Activated naive CD8-positive, alpha-beta T cell treated with anti-CD3 and anti-CD28 coated beads for 36 hours (primary cell): ENCODE measurements around the gene AUTS2. TPM values are rescaled to one million over a fixed set of nuclear protein-coding genes. Genes with fewer than 3 reads are reported as not detected.

ENCODE experiments used
- DNase-seq: peaks from one replicate; pipeline ENCODE4 v3.0.0; 2021
- H3K27ac Mint-ChIP-seq: one replicate; pipeline ENCODE4 v1.8.0; 2022; ENCODE audit warnings: mild to moderate bottlenecking, moderate library complexity, mixed read lengths
- H3K27me3 Mint-ChIP-seq: one replicate; pipeline ENCODE4 v1.8.0; 2022; ENCODE audit warnings: mild to moderate bottlenecking, mixed read lengths
- H3K36me3 Mint-ChIP-seq: one replicate; pipeline ENCODE4 v1.8.0; 2021; ENCODE audit warnings: mild to moderate bottlenecking, mixed read lengths
- H3K4me1 Mint-ChIP-seq: one replicate; pipeline ENCODE4 v1.8.0; 2021; ENCODE audit warnings: mixed read lengths
- H3K4me3 Mint-ChIP-seq: one replicate; pipeline ENCODE4 v1.8.0; 2022; ENCODE audit warnings: mild to moderate bottlenecking, moderate library complexity, mixed read lengths
- H3K9me3 Mint-ChIP-seq: one replicate; pipeline ENCODE4 v1.8.0; 2022; ENCODE audit warnings: mixed read lengths
- total RNA-seq, 2 experiments: library from RNA; stranded (reverse); gene quantifications; one replicate each; pipeline ENCODE4 v1.2.3, GENCODE V29; 2021

AUTS2 gene
- total RNA-seq, 2 experiments from 2014 or later: 0.58 to 0.78 TPM

GRCh38 chr7:70480927-70481569, 882.8 kb downstream of the AUTS2 start:
- Mint-ChIP-seq H3K27me3 (no peaks in the 10 kb centered on the region), H3K27ac (no peak overlapping the region), H3K9me3 (peaks cover 6% of the 10 kb centered on the region), H3K36me3 (no peaks in the 10 kb centered on the region), H3K4me3 (no peak overlapping the region), H3K4me1 (no peaks in the 10 kb centered on the region)
- DNase-seq: no peak

- no peaks in the 10 kb centered on the region for H3K36me3 Mint-ChIP-seq
- no peaks in the 10 kb centered on the region for H3K27me3 Mint-ChIP-seq
- H3K4me3 Mint-ChIP-seq: no peak overlapping the region
- peaks cover 6% of the 10 kb centered on the region for H3K9me3 Mint-ChIP-seq
- no peaks in the 10 kb centered on the region for H3K4me1 Mint-ChIP-seq
- DNase-seq: no peak
- H3K27ac Mint-ChIP-seq: no peak overlapping the region
Measured at GRCh38 chr7:70481570-70482123, 883.4 kb downstream of the AUTS2 start.

- Mint-ChIP-seq H3K36me3 (no peaks in the 10 kb centered on the region), H3K9me3 (peaks cover 6% of the 10 kb centered on the region), H3K4me1 (no peaks in the 10 kb centered on the region), H3K4me3 (no peak overlapping the region), H3K27me3 (no peaks in the 10 kb centered on the region), H3K27ac (no peak overlapping the region)
- DNase-seq: no peak
Measured at GRCh38 chr7:70484255-70484654, 886.0 kb downstream of the AUTS2 start.

- no peak for DNase-seq
- H3K27me3 Mint-ChIP-seq: no peaks in the 10 kb centered on the region
- no peaks in the 10 kb centered on the region for H3K36me3 Mint-ChIP-seq
- H3K9me3 Mint-ChIP-seq: peaks cover 6% of the 10 kb centered on the region
- H3K4me3 Mint-ChIP-seq: no peak overlapping the region
- H3K27ac Mint-ChIP-seq: no peak overlapping the region
- no peaks in the 10 kb centered on the region for H3K4me1 Mint-ChIP-seq
Measured at GRCh38 chr7:70486977-70487376, 888.7 kb downstream of the AUTS2 start.

GRCh38 chr7:70487428-70487827, 889.2 kb downstream of the AUTS2 start:
- Mint-ChIP-seq H3K9me3 (peaks cover 6% of the 10 kb centered on the region), H3K4me1 (no peaks in the 10 kb centered on the region), H3K36me3 (no peaks in the 10 kb centered on the region), H3K27ac (no peak overlapping the region), H3K4me3 (no peak overlapping the region), H3K27me3 (no peaks in the 10 kb centered on the region)
- no peak for DNase-seq

GRCh38 chr7:70487886-70488285, 889.6 kb downstream of the AUTS2 start:
- DNase-seq: no peak
- Mint-ChIP-seq H3K4me3 (no peak overlapping the region), H3K27ac (no peak overlapping the region), H3K27me3 (no peaks in the 10 kb centered on the region), H3K36me3 (no peaks in the 10 kb centered on the region), H3K9me3 (peaks cover 6% of the 10 kb centered on the region), H3K4me1 (no peaks in the 10 kb centered on the region)

GRCh38 chr7:70489813-70490212, 891.5 kb downstream of the AUTS2 start:
- Mint-ChIP-seq H3K4me3 (no peak overlapping the region), H3K36me3 (no peaks in the 10 kb centered on the region), H3K27me3 (no peaks in the 10 kb centered on the region), H3K9me3 (peaks cover 2% of the 10 kb centered on the region), H3K27ac (no peak overlapping the region), H3K4me1 (no peaks in the 10 kb centered on the region)
- no peak for DNase-seq

GRCh38 chr7:70492625-70493024, 894.4 kb downstream of the AUTS2 start:
- Mint-ChIP-seq H3K4me1 (no peaks in the 10 kb centered on the region), H3K36me3 (no peaks in the 10 kb centered on the region), H3K4me3 (no peak overlapping the region), H3K27me3 (no peaks in the 10 kb centered on the region), H3K27ac (no peak overlapping the region), H3K9me3 (no peaks in the 10 kb centered on the region)
- no peak for DNase-seq

- H3K27me3 Mint-ChIP-seq: no peaks in the 10 kb centered on the region
- no peaks in the 10 kb centered on the region for H3K36me3 Mint-ChIP-seq
- H3K9me3 Mint-ChIP-seq: no peaks in the 10 kb centered on the region
- no peak overlapping the region for H3K4me3 Mint-ChIP-seq
- no peak overlapping the region for H3K27ac Mint-ChIP-seq
- no peak for DNase-seq
- no peaks in the 10 kb centered on the region for H3K4me1 Mint-ChIP-seq
Measured at GRCh38 chr7:70494225-70495032, 896.2 kb downstream of the AUTS2 start.

GRCh38 chr7:70495033-70495376, 896.7 kb downstream of the AUTS2 start:
- Mint-ChIP-seq H3K4me1 (no peaks in the 10 kb centered on the region), H3K36me3 (no peaks in the 10 kb centered on the region), H3K9me3 (no peaks in the 10 kb centered on the region), H3K27me3 (no peaks in the 10 kb centered on the region), H3K4me3 (no peak overlapping the region), H3K27ac (no peak overlapping the region)
- no peak for DNase-seq

GRCh38 chr7:70497793-70498192, 899.5 kb downstream of the AUTS2 start:
- no peak for DNase-seq
- Mint-ChIP-seq H3K27ac (no peak overlapping the region), H3K9me3 (no peaks in the 10 kb centered on the region), H3K27me3 (no peaks in the 10 kb centered on the region), H3K4me1 (no peaks in the 10 kb centered on the region), H3K36me3 (no peaks in the 10 kb centered on the region), H3K4me3 (no peak overlapping the region)

GRCh38 chr7:70498232-70498992, 900.1 kb downstream of the AUTS2 start:
- Mint-ChIP-seq H3K9me3 (no peaks in the 10 kb centered on the region), H3K36me3 (no peaks in the 10 kb centered on the region), H3K27ac (no peak overlapping the region), H3K4me1 (no peaks in the 10 kb centered on the region), H3K27me3 (no peaks in the 10 kb centered on the region), H3K4me3 (no peak overlapping the region)
- DNase-seq: no peak

GRCh38 chr7:70500261-70500660, 902.0 kb downstream of the AUTS2 start:
- Mint-ChIP-seq H3K27me3 (no peaks in the 10 kb centered on the region), H3K4me1 (no peaks in the 10 kb centered on the region), H3K9me3 (no peaks in the 10 kb centered on the region), H3K27ac (no peak overlapping the region), H3K36me3 (no peaks in the 10 kb centered on the region), H3K4me3 (no peak overlapping the region)
- DNase-seq: no peak

- H3K27me3 Mint-ChIP-seq: no peaks in the 10 kb centered on the region
- DNase-seq: no peak
- H3K27ac Mint-ChIP-seq: no peak overlapping the region
- H3K9me3 Mint-ChIP-seq: no peaks in the 10 kb centered on the region
- no peaks in the 10 kb centered on the region for H3K4me1 Mint-ChIP-seq
- no peak overlapping the region for H3K4me3 Mint-ChIP-seq
- no peaks in the 10 kb centered on the region for H3K36me3 Mint-ChIP-seq
Measured at GRCh38 chr7:70502117-70502863, 904.0 kb downstream of the AUTS2 start.

- H3K4me1 Mint-ChIP-seq: no peaks in the 10 kb centered on the region
- DNase-seq: no peak
- H3K27ac Mint-ChIP-seq: no peak overlapping the region
- no peak overlapping the region for H3K4me3 Mint-ChIP-seq
- H3K27me3 Mint-ChIP-seq: no peaks in the 10 kb centered on the region
- H3K9me3 Mint-ChIP-seq: no peaks in the 10 kb centered on the region
- H3K36me3 Mint-ChIP-seq: no peaks in the 10 kb centered on the region
Measured at GRCh38 chr7:70504254-70504653, 906.0 kb downstream of the AUTS2 start.
